SK-N-SH (cell line): ENCODE results near the gene CAST. TPM values are rescaled to one million over a fixed set of nuclear protein-coding genes. Genes with fewer than 3 reads are reported as not detected.

Source experiments
- CTCF ChIA-PET: fragments of 300-600, 350-600 bp; formaldehyde crosslinking; extraction: SDS; loops from one replicate; lab custom pipeline; 2021; lab: Yijun Ruan, JAX
- POLR2A ChIA-PET: fragments of 350-600 bp; sonication (Branson Sonifier 250); formaldehyde crosslinking; extraction: SDS; loops from one replicate; lab custom pipeline; 2020; ENCODE audit warnings: antibody characterized with exemption, inconsistent platforms; lab: Yijun Ruan, JAX
- DNase-seq: peaks from one replicate; pipeline ENCODE4 v3.0.0; 2012
- H2AFZ ChIP-seq: fragments of 200-600 bp; sonication (generic); 2 replicates; pipeline ENCODE4 v1.8.1; 2016; ENCODE audit warnings: antibody characterized with exemption, mild to moderate bottlenecking, low read depth
- H3F3A ChIP-seq: fragments of 200-600 bp; sonication (generic); replicated peaks from 2 replicates; pipeline ENCODE3; 2016; ENCODE audit warnings: antibody characterized with exemption, mild to moderate bottlenecking; ENCODE audit not compliant: insufficient read depth
- H3K27ac ChIP-seq, 2 experiments: fragments of 200-500 bp in 1 of 2; fragments of 200-600 bp in 1 of 2; sonication (Bioruptor generic) in 1 of 2; sonication (generic), shearing (Covaris generic) in 1 of 2; 2 replicates each; pipeline versions ENCODE4 v1.5.1 to v1.6.1; 2014 to 2016; ENCODE audit warnings: low read depth in 2 of 2, inconsistent platforms in 1 of 2, low read length in 1 of 2, mild to moderate bottlenecking in 1 of 2, mixed read lengths in 1 of 2
- H3K27me3 ChIP-seq: fragments of 200-600 bp; sonication (generic), shearing (Covaris generic); 2 replicates; pipeline ENCODE4 v1.6.1; 2016; ENCODE audit warnings: mixed run types; ENCODE audit not compliant: insufficient read depth
- H3K36me3 ChIP-seq, 2 experiments: fragments of 200-500 bp in 1 of 2; fragments of 200-600 bp in 1 of 2; sonication (Bioruptor generic) in 1 of 2; sonication (generic) in 1 of 2; replicated peaks in 1 of 2; 2 replicates each; pipeline versions ENCODE3 to v1.5.1; 2014 to 2016; ENCODE audit warnings: low read length in 1 of 2, mild to moderate bottlenecking in 1 of 2; ENCODE audit not compliant: insufficient read depth in 2 of 2, control insufficient read depth in 1 of 2
- H3K4me1 ChIP-seq, 2 experiments: fragments of 200-500 bp in 1 of 2; fragments of 200-600 bp in 1 of 2; sonication (Bioruptor generic) in 1 of 2; sonication (generic), shearing (Covaris generic) in 1 of 2; 2 replicates each; pipeline versions ENCODE4 v1.5.1 to v1.6.1; 2014 to 2016; ENCODE audit warnings: low read depth in 1 of 2, low read length in 1 of 2, mixed run types in 1 of 2; ENCODE audit not compliant: insufficient read depth in 2 of 2, control insufficient read depth in 1 of 2
- H3K4me2 ChIP-seq: fragments of 200-600 bp; sonication (generic), shearing (Covaris generic); 2 replicates; pipeline ENCODE4 v1.6.1; 2017; ENCODE audit warnings: mixed run types
- H3K4me3 ChIP-seq, 2 experiments: fragments of 200-500 bp in 1 of 2; fragments of 200-600 bp in 1 of 2; sonication (Bioruptor generic) in 1 of 2; sonication (generic), shearing (Covaris generic) in 1 of 2; 2 replicates each; pipeline versions ENCODE4 v1.5.1 to v1.8.1; 2014 to 2016; ENCODE audit warnings: low read depth in 2 of 2, inconsistent platforms in 1 of 2, low read length in 1 of 2, mild to moderate bottlenecking in 1 of 2, mixed read lengths in 1 of 2, moderate library complexity in 1 of 2
- H3K79me2 ChIP-seq: fragments of 200-600 bp; sonication (generic); 2 replicates; pipeline ENCODE4 v1.8.1; 2017; ENCODE audit warnings: mild to moderate bottlenecking; ENCODE audit not compliant: insufficient read depth
- H3K9ac ChIP-seq: fragments of 200-600 bp; sonication (generic); 2 replicates; pipeline ENCODE4 v1.6.1; 2017; ENCODE audit warnings: mixed run types
- H3K9me2 ChIP-seq: fragments of 200-600 bp; sonication (generic); 2 replicates; pipeline ENCODE4 v1.6.1; 2017; ENCODE audit warnings: mixed run types
- H3K9me3 ChIP-seq: fragments of 200-600 bp; sonication (generic); 2 replicates; pipeline ENCODE4 v1.6.1; 2017; ENCODE audit warnings: mixed run types, mild to moderate bottlenecking, moderate library complexity
- H4K20me1 ChIP-seq: fragments of 200-600 bp; sonication (generic); 2 replicates; pipeline ENCODE4 v1.6.1; 2017; ENCODE audit warnings: mild to moderate bottlenecking, mixed run types; ENCODE audit not compliant: insufficient read depth
- ELF1 ChIP-seq: IDR thresholded peaks from 2 replicates; pipeline ENCODE4 v1.4.0; 2012
- EP300 ChIP-seq, 2 experiments: IDR thresholded peaks; 2 replicates each; pipeline versions ENCODE4 v1.4.0 to v1.6.1; 2012; ENCODE audit warnings: borderline replicate concordance in 1 of 2, low read depth in 1 of 2, low read length in 1 of 2
- EZH2phosphoT487 ChIP-seq: fragments of 200-600 bp; sonication (generic); IDR thresholded peaks from 2 replicates; pipeline ENCODE4 v1.6.1; 2017; ENCODE audit warnings: low read depth, mixed run types, mild to moderate bottlenecking, antibody characterized with exemption, moderate library complexity, borderline replicate concordance
- GABPA ChIP-seq: IDR thresholded peaks from 2 replicates; pipeline ENCODE4 v1.4.0; 2012; ENCODE audit warnings: low read depth, mild to moderate bottlenecking
- GATA2 ChIP-seq: sonication (generic); formaldehyde crosslinking; IDR thresholded peaks from 2 replicates; pipeline ENCODE4 v1.5.0; 2020; ENCODE audit warnings: mild to moderate bottlenecking, missing genetic modification reagents
- IRF3 ChIP-seq: fragments of 150-350 bp; IDR thresholded peaks from 2 replicates; pipeline ENCODE4 v1.6.1; 2016; ENCODE audit warnings: mild to moderate bottlenecking, low read depth, low read length
- JUND ChIP-seq: IDR thresholded peaks from 2 replicates; pipeline ENCODE4 v1.4.0; 2012
- MEF2A ChIP-seq: IDR thresholded peaks from 2 replicates; pipeline ENCODE4 v1.4.0; 2012; ENCODE audit warnings: low read depth, borderline replicate concordance
- MXI1 ChIP-seq: IDR thresholded peaks from 2 replicates; pipeline ENCODE4 v1.6.1; 2012; ENCODE audit warnings: mild to moderate bottlenecking, low read depth, low read length, improper control_type of control experiment
- NRF1 ChIP-seq: IDR thresholded peaks from 2 replicates; pipeline ENCODE4 v1.6.1; 2012; ENCODE audit warnings: low read depth, mild to moderate bottlenecking, low read length
- PBX3 ChIP-seq: IDR thresholded peaks from 2 replicates; pipeline ENCODE4; 2012
- POLR2AphosphoS5 ChIP-seq: IDR thresholded peaks from 2 replicates; pipeline ENCODE4 v1.6.1; 2012; ENCODE audit warnings: low read depth, low read length
- RAD21 ChIP-seq: IDR thresholded peaks from 2 replicates; pipeline ENCODE4 v1.6.1; 2012; ENCODE audit warnings: mild to moderate bottlenecking, low read length
- RCOR1 ChIP-seq: fragments of 150-350 bp; IDR thresholded peaks from 2 replicates; pipeline ENCODE4 v1.6.1; 2017; ENCODE audit warnings: antibody characterized with exemption, low read length
- RXRA ChIP-seq: IDR thresholded peaks from 2 replicates; pipeline ENCODE4 v1.4.0; 2012; ENCODE audit warnings: low read depth, mild to moderate bottlenecking, borderline replicate concordance
- SMC3 ChIP-seq: IDR thresholded peaks from 2 replicates; pipeline ENCODE4 v1.6.1; 2012; ENCODE audit warnings: low read depth, low read length, improper control_type of control experiment
- TAF1 ChIP-seq: IDR thresholded peaks from 2 replicates; pipeline ENCODE4 v1.6.1; 2012; ENCODE audit warnings: low read depth, mild to moderate bottlenecking, low read length, moderate library complexity, borderline replicate concordance
- TEAD4 ChIP-seq: IDR thresholded peaks from 2 replicates; pipeline ENCODE4 v1.4.0; 2012; ENCODE audit warnings: mild to moderate bottlenecking, borderline replicate concordance; ENCODE audit not compliant: insufficient read depth
- YY1 ChIP-seq: IDR thresholded peaks from 2 replicates; pipeline ENCODE4 v1.4.0; 2012; ENCODE audit warnings: low read depth, mild to moderate bottlenecking
- WGBS: methylation state at CpG from one replicate; pipeline ENCODE4 v1.1.6; 2017; ENCODE audit warnings: low lambda C conversion rate; 5-methylcytosine and 5-hydroxymethylcytosine counted together
- polyA plus RNA-seq, 3 experiments: library from polyadenylated mRNA; depleted of rRNA; stranded (reverse); fragments of >200 nt; gene quantifications; 2 replicates each; pipeline ENCODE4 v1.2.3, GENCODE V29; 2012
- TF ChIP-seq, protein P1 (sequence below): fragments of 150-350 bp; IDR thresholded peaks from 2 replicates; pipeline ENCODE4 v1.6.1; 2017; ENCODE audit warnings: antibody characterized with exemption, low read length, low read depth, borderline replicate concordance
- TF ChIP-seq, protein P2 (sequence below): IDR thresholded peaks from 2 replicates; pipeline ENCODE4 v1.4.0; 2012; ENCODE audit warnings: low read depth, borderline replicate concordance

CAST gene
- polyA plus RNA-seq, 1 of the 3 experiments (the other 2 are of a cell fraction): 82.9 TPM

DNA sequence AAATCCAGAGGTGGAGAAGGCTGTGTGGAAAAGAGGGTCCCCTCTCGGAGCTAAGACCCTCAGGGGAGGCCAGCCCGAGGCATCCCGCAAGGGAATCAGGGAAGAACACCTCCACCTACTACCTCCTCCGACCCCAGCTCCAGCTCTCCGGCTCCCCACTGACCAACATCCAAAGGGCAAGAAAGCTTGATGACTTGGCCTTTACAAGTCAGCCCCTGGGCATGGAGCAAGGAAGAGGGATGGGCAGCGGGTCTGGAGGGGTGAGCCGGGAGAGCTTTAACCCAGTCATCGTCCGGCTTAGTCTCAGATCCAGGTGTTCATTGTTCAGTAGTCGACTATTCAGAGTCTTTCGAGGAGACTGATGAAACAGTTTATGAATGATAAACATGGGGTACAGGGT, 113.5 kb downstream of the CAST start:
- ChIA-PET CTCF (interaction anchor here (0.6 to 2.5 kb wide), 3 partner anchors 23 to 1247 kb away, joined by 3 to 9 read pairs (median 7); no protein-coding TSS in a partner anchor), POLR2A (no interaction called here)
- DNase-seq: no peak
- 95% methylated on average over 11 of the region's 11 CpGs for WGBS
- Histone ChIP-seq H3K4me3 (no peak overlapping the region), H3K9ac (no peak overlapping the region), H3K4me1 (no peaks in the 10 kb centered on the region), H3K9me2 (no peaks in the 10 kb centered on the region), H4K20me1 (no peaks in the 10 kb centered on the region), H3F3A (peaks cover 20% of the 10 kb centered on the region), H3K4me2 (no peak overlapping the region), H3K79me2 (no peaks in the 10 kb centered on the region), H2AFZ (no peak overlapping the region), H3K9me3 (no peaks in the 10 kb centered on the region), H3K27ac (no peak overlapping the region), H3K27me3 (no peaks in the 10 kb centered on the region), H3K36me3 (peaks cover 85 to 92% of the 10 kb centered on the region in 2 experiments)
- TF ChIP-seq PBX3 (no peak), EZH2phosphoT487 (no peak), POLR2AphosphoS5 (no peak), NRF1 (no peak), TEAD4 (no peak), ELF1 (no peak), IRF3 (no peak), MEF2A (no peak)
- TF ChIP-seq, protein P1, sequence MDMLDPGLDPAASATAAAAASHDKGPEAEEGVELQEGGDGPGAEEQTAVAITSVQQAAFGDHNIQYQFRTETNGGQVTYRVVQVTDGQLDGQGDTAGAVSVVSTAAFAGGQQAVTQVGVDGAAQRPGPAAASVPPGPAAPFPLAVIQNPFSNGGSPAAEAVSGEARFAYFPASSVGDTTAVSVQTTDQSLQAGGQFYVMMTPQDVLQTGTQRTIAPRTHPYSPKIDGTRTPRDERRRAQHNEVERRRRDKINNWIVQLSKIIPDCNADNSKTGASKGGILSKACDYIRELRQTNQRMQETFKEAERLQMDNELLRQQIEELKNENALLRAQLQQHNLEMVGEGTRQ: no peak

GRCh38 chr5:96776621-96777020, 114.4 kb downstream of the CAST start:
- H3K27ac ChIP-seq: no peak overlapping the region
- no peak overlapping the region for H2AFZ ChIP-seq
- H3K9me3 ChIP-seq: no peaks in the 10 kb centered on the region
- ChIA-PET CTCF (interaction anchor here (1.9 to 2.5 kb wide), 2 partner anchors 24 to 385 kb away, joined by 7 to 9 read pairs; no protein-coding TSS in a partner anchor), POLR2A (no interaction called here)
- no peak overlapping the region for H3K4me3 ChIP-seq
- H3F3A ChIP-seq: peaks cover 20% of the 10 kb centered on the region
- DNase-seq: no peak
- H3K4me2 ChIP-seq: no peak overlapping the region
- H3K27me3 ChIP-seq: no peaks in the 10 kb centered on the region
- H3K9me2 ChIP-seq: no peaks in the 10 kb centered on the region
- no peaks in the 10 kb centered on the region for H3K79me2 ChIP-seq
- 96% methylated on average over 2 of the region's 2 CpGs for WGBS
- no peaks in the 10 kb centered on the region; a peak in 2 of 4 replicates for H3K4me1 ChIP-seq
- H3K9ac ChIP-seq: no peak overlapping the region
- no peaks in the 10 kb centered on the region for H4K20me1 ChIP-seq
- peaks cover 76 to 82% of the 10 kb centered on the region in 2 experiments for H3K36me3 ChIP-seq
- no peak for TF ChIP-seq MXI1
- TF ChIP-seq, protein P1: no peak
- TF ChIP-seq JUND: no peak
- TF ChIP-seq YY1: no peak
- no peak for TF ChIP-seq MEF2A
- TF ChIP-seq EP300 (IDR thresholded peaks at IDR 0.05; ENCODE audit: borderline replicate concordance in 1 of 2, low read depth in 1 of 2, low read length in 1 of 2): no peak
- TF ChIP-seq TAF1: no peak
- TF ChIP-seq SMC3: no peak
- TF ChIP-seq RCOR1: no peak
- no peak for TF ChIP-seq EZH2phosphoT487
- TF ChIP-seq, protein P2, sequence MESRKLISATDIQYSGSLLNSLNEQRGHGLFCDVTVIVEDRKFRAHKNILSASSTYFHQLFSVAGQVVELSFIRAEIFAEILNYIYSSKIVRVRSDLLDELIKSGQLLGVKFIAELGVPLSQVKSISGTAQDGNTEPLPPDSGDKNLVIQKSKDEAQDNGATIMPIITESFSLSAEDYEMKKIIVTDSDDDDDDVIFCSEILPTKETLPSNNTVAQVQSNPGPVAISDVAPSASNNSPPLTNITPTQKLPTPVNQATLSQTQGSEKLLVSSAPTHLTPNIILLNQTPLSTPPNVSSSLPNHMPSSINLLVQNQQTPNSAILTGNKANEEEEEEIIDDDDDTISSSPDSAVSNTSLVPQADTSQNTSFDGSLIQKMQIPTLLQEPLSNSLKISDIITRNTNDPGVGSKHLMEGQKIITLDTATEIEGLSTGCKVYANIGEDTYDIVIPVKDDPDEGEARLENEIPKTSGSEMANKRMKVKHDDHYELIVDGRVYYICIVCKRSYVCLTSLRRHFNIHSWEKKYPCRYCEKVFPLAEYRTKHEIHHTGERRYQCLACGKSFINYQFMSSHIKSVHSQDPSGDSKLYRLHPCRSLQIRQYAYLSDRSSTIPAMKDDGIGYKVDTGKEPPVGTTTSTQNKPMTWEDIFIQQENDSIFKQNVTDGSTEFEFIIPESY: no peak
- TF ChIP-seq GABPA: no peak
- no peak for TF ChIP-seq RXRA
- no peak for TF ChIP-seq GATA2 (CRISPR knock-in tag)
- no peak for TF ChIP-seq RAD21
- TF ChIP-seq NRF1: no peak
- TF ChIP-seq IRF3: no peak
